HEK293T (cell line): ENCODE results near the gene SFT2D3.
"Not testable (repeated sequence)": the region's sequence is repeated elsewhere in the genome, so short reads cannot be mapped to it uniquely, and the experiment has no call there.

Source experiments
- HDGF ChIP-seq: fragments of 450-650 bp; IDR thresholded peaks from 2 replicates; pipeline ENCODE4 v1.6.1; 2017; ENCODE audit warnings: antibody characterized with exemption, borderline replicate concordance
- L3MBTL2 ChIP-seq: fragments of 450-650 bp; conservative IDR thresholded peaks from 2 replicates; pipeline ENCODE4 v1.6.1; 2016; ENCODE audit warnings: mild to moderate bottlenecking
- LEF1 ChIP-seq: fragments of 450-650 bp; IDR thresholded peaks from 2 replicates; pipeline ENCODE4 v1.6.1; 2017; ENCODE audit warnings: mild to moderate bottlenecking, borderline replicate concordance
- NFRKB ChIP-seq: fragments of 450-650 bp; IDR thresholded peaks from 2 replicates; pipeline ENCODE4 v1.6.1; 2016; ENCODE audit warnings: mild to moderate bottlenecking, moderate library complexity
- SP1 ChIP-seq: fragments of 450-650 bp; IDR thresholded peaks from 2 replicates; pipeline ENCODE4 v1.6.1; 2017
- SUZ12 ChIP-seq: fragments of 450-650 bp; IDR thresholded peaks from 2 replicates; pipeline ENCODE4 v1.6.1; 2016; ENCODE audit warnings: mild to moderate bottlenecking
- ZNF384 ChIP-seq: fragments of 450-650 bp; IDR thresholded peaks from 2 replicates; pipeline ENCODE4 v1.6.1; 2016

GRCh38 chr2:127749537-127749936 lies 48.2 kb downstream of the SFT2D3 start:
- TF ChIP-seq SP1, L3MBTL2, NFRKB, ZNF384, HDGF, SUZ12, LEF1: not testable (repeated sequence)
